Rectal smooth muscle tissue (tissue), 1 donor: Measurements from ENCODE around the gene RABGAP1L.

ENCODE experiments used
- H3K27ac ChIP-seq: one replicate; pipeline ENCODE4 v1.7.0; 2013; ENCODE audit warnings: low read depth, low read length, inconsistent platforms
- H3K27me3 ChIP-seq: one replicate; pipeline ENCODE4 v1.7.0; 2013; ENCODE audit warnings: low read length; ENCODE audit not compliant: control insufficient read depth, insufficient read depth
- H3K36me3 ChIP-seq: one replicate; pipeline ENCODE4 v1.7.0; 2013; ENCODE audit warnings: low read length; ENCODE audit not compliant: control insufficient read depth, insufficient read depth
- H3K4me1 ChIP-seq: one replicate; pipeline ENCODE4 v1.7.0; 2013; ENCODE audit warnings: low read length; ENCODE audit not compliant: control insufficient read depth, insufficient read depth
- H3K4me3 ChIP-seq: one replicate; pipeline ENCODE4 v1.7.0; 2013; ENCODE audit warnings: low read length
- H3K9ac ChIP-seq: one replicate; pipeline ENCODE4 v1.7.0; 2013; ENCODE audit warnings: low read length

Gene RABGAP1L

GRCh38 chr1:174742805-174743653 lies 583.7 kb downstream of the RABGAP1L start:
- no peaks in the 10 kb centered on the region for H3K36me3 ChIP-seq
- no peaks in the 10 kb centered on the region for H3K4me1 ChIP-seq

DNA sequence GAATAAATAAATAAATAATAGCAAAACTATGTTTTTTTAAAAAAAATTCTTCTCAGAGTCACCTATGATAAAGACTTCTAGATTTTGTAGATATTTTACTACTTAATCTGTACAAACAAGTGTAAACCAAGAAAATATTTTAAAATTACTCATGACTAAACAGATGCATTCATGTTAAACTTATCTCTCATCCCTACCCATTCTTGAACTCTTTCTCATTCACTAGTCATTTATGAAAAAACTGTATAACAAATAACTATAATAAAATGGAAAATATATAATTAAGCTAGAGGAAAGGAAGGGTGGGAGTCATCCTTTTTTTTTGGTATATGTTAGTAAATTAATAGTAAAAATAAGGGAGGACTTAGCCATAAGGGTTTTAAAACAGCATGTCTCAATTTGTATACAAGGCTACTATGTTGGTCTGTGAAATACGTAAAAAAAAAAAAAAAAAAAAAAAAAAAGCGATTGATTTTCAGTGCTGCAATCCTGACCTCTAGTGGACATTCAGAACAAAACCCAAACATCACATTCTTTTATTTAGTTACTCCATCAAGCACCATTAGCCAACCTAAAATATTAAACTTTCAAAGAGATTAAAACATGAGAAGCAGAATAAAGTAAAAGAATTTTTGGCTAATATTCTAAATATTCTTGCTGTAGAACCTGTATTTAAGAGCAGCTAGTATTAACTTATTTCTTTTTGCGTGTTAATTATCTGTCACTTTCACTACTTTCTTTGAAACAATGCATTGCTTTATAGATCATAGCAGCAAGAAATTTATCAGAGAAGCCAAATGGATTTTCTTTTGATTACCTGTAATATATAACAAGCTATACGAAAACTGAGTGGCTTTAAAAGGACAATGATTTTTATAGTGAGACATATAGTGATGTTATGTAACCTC lies 584.6 kb downstream of the RABGAP1L start:
- Histone ChIP-seq H3K4me1 (no peaks in the 10 kb centered on the region), H3K27ac (no peak overlapping the region), H3K9ac (no peak overlapping the region), H3K4me3 (no peak overlapping the region), H3K36me3 (no peaks in the 10 kb centered on the region), H3K27me3 (no peaks in the 10 kb centered on the region)

More at GRCh38 chr1:174742805-174743653, 583.7 kb downstream of the RABGAP1L start:
- Histone ChIP-seq H3K27me3 (no peaks in the 10 kb centered on the region), H3K4me3 (no peak overlapping the region), H3K9ac (no peak overlapping the region), H3K27ac (no peak overlapping the region)

DNA sequence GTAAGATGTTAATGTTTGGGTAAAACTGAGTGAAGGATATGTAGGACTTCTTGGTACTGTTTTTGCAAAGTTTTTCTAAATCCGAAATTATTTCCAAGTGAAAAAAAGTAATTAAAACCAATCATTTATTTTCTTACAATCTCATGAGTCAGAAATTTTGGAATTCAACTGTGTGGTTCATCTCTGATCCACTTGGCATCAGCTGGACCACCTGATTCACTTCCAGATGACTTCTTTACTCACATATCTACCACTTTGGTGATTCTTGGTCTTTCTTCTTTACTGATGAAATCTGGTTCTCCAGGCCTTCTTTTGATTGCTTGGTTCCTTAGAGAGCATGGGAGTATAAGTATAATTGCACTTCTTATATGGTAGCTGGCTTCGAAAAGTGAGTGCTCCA lies 585.6 kb downstream of the RABGAP1L start:
- no peaks in the 10 kb centered on the region for H3K27me3 ChIP-seq
- H3K4me1 ChIP-seq: no peaks in the 10 kb centered on the region
- H3K9ac ChIP-seq: no peak overlapping the region
- H3K27ac ChIP-seq: no peak overlapping the region
- no peaks in the 10 kb centered on the region for H3K36me3 ChIP-seq
- no peak overlapping the region for H3K4me3 ChIP-seq

DNA sequence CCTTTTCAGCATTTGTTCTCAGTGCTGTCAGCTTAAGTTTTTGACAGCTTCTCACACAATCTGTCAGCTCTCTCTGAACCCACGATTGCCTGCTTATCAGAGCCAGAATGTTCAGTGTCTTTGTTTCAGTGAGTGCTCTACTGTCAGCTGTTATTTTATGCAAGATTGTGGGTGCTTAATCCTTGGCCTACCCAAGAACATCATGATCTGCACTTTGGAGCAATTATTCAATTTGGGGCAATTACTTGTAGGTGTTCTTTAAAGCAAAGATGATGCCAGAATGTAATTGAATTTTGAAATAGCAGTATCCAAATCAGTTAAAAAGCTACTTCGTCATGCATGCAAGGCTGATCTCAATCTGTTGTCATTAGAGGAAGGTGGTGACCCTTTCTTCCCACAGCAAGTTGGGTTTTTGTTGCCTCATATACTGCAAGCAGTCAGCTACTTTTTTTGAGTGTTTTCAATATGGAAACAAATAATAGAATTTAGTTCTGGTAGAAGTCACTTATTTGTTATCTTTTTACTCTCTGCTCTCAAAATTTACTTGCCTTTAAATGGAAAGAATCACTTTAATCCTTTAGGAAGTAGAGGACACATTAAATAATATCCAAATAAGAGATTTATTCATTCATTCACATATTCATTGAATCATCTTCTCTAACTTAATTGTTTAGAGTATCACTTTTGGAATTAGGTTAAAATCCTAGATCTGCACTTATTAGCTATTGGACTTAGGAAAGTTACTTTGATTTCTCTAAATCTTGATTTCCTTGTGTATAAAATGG lies 586.9 kb downstream of the RABGAP1L start:
- no peak overlapping the region for H3K9ac ChIP-seq
- no peak overlapping the region for H3K4me3 ChIP-seq
- H3K27ac ChIP-seq: no peak overlapping the region
- no peaks in the 10 kb centered on the region for H3K27me3 ChIP-seq
- no peaks in the 10 kb centered on the region for H3K4me1 ChIP-seq
- H3K36me3 ChIP-seq: no peaks in the 10 kb centered on the region

DNA sequence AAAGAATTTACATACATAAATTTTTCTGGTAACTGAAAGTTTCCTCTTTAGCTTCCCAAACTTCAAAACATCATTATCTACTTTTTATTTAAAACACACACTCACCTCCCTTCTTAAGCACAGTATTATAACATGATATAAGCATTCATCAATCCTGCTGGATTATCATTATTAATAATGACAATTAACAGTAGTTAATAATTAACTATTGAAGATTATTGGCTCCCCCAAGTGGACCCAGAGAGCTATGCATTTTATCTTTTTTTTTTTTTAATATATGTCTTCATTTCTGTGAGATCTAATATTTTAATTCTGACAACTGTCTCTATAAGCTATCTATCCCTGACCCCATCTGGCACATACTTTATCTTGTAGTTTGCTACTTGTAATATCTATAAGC lies 588.3 kb downstream of the RABGAP1L start:
- Histone ChIP-seq H3K27ac (no peak overlapping the region), H3K4me1 (no peaks in the 10 kb centered on the region), H3K36me3 (no peaks in the 10 kb centered on the region), H3K9ac (no peak overlapping the region), H3K27me3 (no peaks in the 10 kb centered on the region), H3K4me3 (no peak overlapping the region)

GRCh38 chr1:174748586-174748985 lies 589.3 kb downstream of the RABGAP1L start:
- Histone ChIP-seq H3K27me3 (no peaks in the 10 kb centered on the region), H3K36me3 (no peaks in the 10 kb centered on the region), H3K27ac (no peak overlapping the region), H3K9ac (no peak overlapping the region), H3K4me3 (no peak overlapping the region), H3K4me1 (no peaks in the 10 kb centered on the region)

- H3K27me3 ChIP-seq: no peaks in the 10 kb centered on the region
- H3K9ac ChIP-seq: no peak overlapping the region
- H3K4me1 ChIP-seq: no peaks in the 10 kb centered on the region
- no peak overlapping the region for H3K4me3 ChIP-seq
- no peak overlapping the region for H3K27ac ChIP-seq
- H3K36me3 ChIP-seq: no peaks in the 10 kb centered on the region
Observed at GRCh38 chr1:174753131-174753530, 593.8 kb downstream of the RABGAP1L start.

DNA sequence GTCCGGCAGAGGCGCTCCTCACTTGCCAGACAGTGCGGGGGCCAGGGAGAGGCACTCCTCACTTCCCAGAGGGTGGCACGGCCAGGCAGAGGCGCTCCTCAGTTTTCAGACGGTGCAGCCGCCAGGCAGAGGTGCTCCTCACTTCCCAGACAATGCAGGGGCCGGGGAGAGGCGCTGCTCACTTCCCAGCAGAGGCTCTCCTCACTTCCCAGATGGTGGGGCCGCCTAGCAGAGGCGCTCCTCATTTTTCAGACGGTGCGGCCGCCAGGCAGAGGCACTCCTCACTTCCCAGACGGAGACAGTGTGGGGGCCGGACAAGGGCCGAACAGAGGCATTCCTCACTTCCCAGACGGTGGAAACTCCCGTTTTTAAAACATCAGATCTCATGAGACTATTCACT lies 602.0 kb downstream of the RABGAP1L start:
- Histone ChIP-seq H3K4me1 (no peaks in the 10 kb centered on the region), H3K27ac (no peak overlapping the region), H3K4me3 (no peak overlapping the region), H3K9ac (no peak overlapping the region), H3K36me3 (no peaks in the 10 kb centered on the region), H3K27me3 (no peaks in the 10 kb centered on the region)

- no peak overlapping the region for H3K9ac ChIP-seq
- no peaks in the 10 kb centered on the region for H3K27me3 ChIP-seq
- no peaks in the 10 kb centered on the region for H3K36me3 ChIP-seq
- H3K4me1 ChIP-seq: no peaks in the 10 kb centered on the region
- H3K27ac ChIP-seq: no peak overlapping the region
- H3K4me3 ChIP-seq: no peak overlapping the region
Observed at GRCh38 chr1:174761901-174762585, 602.7 kb downstream of the RABGAP1L start.

- Histone ChIP-seq H3K9ac (no peak overlapping the region), H3K27ac (no peak overlapping the region), H3K27me3 (no peaks in the 10 kb centered on the region), H3K4me1 (no peaks in the 10 kb centered on the region), H3K36me3 (no peaks in the 10 kb centered on the region), H3K4me3 (no peak overlapping the region)
Observed at GRCh38 chr1:174764191-174764590, 604.9 kb downstream of the RABGAP1L start.

GRCh38 chr1:174766727-174767126 lies 607.4 kb downstream of the RABGAP1L start:
- H3K27ac ChIP-seq: no peak overlapping the region
- H3K36me3 ChIP-seq: no peaks in the 10 kb centered on the region
- no peaks in the 10 kb centered on the region for H3K4me1 ChIP-seq

More at GRCh38 chr1:174766727-174767126, 607.4 kb downstream of the RABGAP1L start:
- H3K4me3 ChIP-seq: no peak overlapping the region
- no peak overlapping the region for H3K9ac ChIP-seq
- H3K27me3 ChIP-seq: no peaks in the 10 kb centered on the region
